DND-41 (cell line): ENCODE results near the gene MCCD1.

ENCODE experiments used
- ATAC-seq: fragments of 200-7000 bp; cut with Tn5 transposase; 3 replicates; pipeline ENCODE4 v1.9.1; 2021; ENCODE audit warnings: low read depth; ENCODE audit not compliant: insufficient read depth
- DNase-seq: peaks from one replicate; pipeline ENCODE4 v3.0.0-alpha.2; 2020
- H2AFZ ChIP-seq: 2 replicates; pipeline ENCODE4 v1.6.0; 2012; ENCODE audit warnings: low read depth, low read length
- H3K27ac ChIP-seq: 2 replicates; pipeline ENCODE4 v1.5.1; 2012; ENCODE audit warnings: low read length, inconsistent platforms
- H3K27me3 ChIP-seq: fragments of 200-600 bp; sonication (generic); 2 replicates; pipeline ENCODE4 v1.6.0; 2012; ENCODE audit warnings: low read length, mild to moderate bottlenecking, inconsistent platforms; ENCODE audit not compliant: insufficient read depth, poor library complexity
- H3K36me3 ChIP-seq: 2 replicates; pipeline ENCODE4 v1.5.1; 2012; ENCODE audit warnings: low read length, inconsistent platforms; ENCODE audit not compliant: insufficient read depth
- H3K4me1 ChIP-seq: 2 replicates; pipeline ENCODE4 v1.5.1; 2012; ENCODE audit warnings: mild to moderate bottlenecking, low read length; ENCODE audit not compliant: insufficient read depth
- H3K4me2 ChIP-seq: 2 replicates; pipeline ENCODE4 v1.6.0; 2012; ENCODE audit warnings: mild to moderate bottlenecking, moderate library complexity, low read length, inconsistent platforms; ENCODE audit not compliant: insufficient read depth
- H3K4me3 ChIP-seq, 2 experiments: fragments of 200-600 bp in 1 of 2; shearing (Covaris generic) in 1 of 2; 2 replicates each; pipeline ENCODE4 v1.5.1; 2012 to 2016; ENCODE audit warnings: inconsistent platforms in 2 of 2, low read length in 2 of 2, mild to moderate bottlenecking in 2 of 2, low read depth in 1 of 2, moderate library complexity in 1 of 2
- H3K79me2 ChIP-seq: 2 replicates; pipeline ENCODE4 v1.6.0; 2012; ENCODE audit warnings: low read length, inconsistent platforms; ENCODE audit not compliant: insufficient read depth
- H3K9ac ChIP-seq: 2 replicates; pipeline ENCODE4 v1.6.0; 2012; ENCODE audit warnings: low read depth, mild to moderate bottlenecking, inconsistent platforms, low read length, moderate library complexity
- H3K9me3 ChIP-seq: 2 replicates; pipeline ENCODE4 v1.5.1; 2012; ENCODE audit warnings: low read length, moderate library complexity, mild to moderate bottlenecking, inconsistent platforms; ENCODE audit not compliant: insufficient read depth, severe bottlenecking
- H4K20me1 ChIP-seq: 2 replicates; pipeline ENCODE4 v1.6.0; 2012; ENCODE audit warnings: low read length; ENCODE audit not compliant: insufficient read depth
- CTCF ChIP-seq: IDR thresholded peaks from 2 replicates; pipeline ENCODE4 v1.5.1; 2012; ENCODE audit warnings: borderline replicate concordance, low read length, moderate library complexity, mild to moderate bottlenecking; ENCODE audit not compliant: poor library complexity, severe bottlenecking; ENCODE audit errors: extremely low read depth
- EZH2 ChIP-seq: IDR thresholded peaks from 3 replicates; pipeline ENCODE4 v1.6.1; 2012; ENCODE audit warnings: borderline replicate concordance, low read depth, mild to moderate bottlenecking, moderate library complexity, low read length, inconsistent platforms; ENCODE audit not compliant: severe bottlenecking

Gene MCCD1

DNA sequence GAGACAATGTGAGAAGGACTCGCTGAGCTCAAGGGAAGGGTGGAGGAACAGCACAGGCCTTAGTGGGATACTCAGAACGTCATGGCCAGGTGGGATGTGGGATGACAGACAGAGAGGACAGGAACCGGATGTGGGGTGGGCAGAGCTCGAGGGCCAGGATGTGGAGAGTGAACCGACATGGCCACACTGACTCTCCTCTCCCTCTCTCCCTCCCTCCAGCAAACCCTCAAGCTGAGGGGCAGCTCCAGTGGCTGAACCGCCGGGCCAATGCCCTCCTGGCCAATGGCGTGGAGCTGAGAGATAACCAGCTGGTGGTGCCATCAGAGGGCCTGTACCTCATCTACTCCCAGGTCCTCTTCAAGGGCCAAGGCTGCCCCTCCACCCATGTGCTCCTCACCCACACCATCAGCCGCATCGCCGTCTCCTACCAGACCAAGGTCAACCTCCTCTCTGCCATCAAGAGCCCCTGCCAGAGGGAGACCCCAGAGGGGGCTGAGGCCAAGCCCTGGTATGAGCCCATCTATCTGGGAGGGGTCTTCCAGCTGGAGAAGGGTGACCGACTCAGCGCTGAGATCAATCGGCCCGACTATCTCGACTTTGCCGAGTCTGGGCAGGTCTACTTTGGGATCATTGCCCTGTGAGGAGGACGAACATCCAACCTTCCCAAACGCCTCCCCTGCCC lies 48.3 kb downstream of the MCCD1 start:
- TF ChIP-seq EZH2 (no peak), CTCF (no peak)
- no peak overlapping the region for H3K4me3 ChIP-seq

DNA sequence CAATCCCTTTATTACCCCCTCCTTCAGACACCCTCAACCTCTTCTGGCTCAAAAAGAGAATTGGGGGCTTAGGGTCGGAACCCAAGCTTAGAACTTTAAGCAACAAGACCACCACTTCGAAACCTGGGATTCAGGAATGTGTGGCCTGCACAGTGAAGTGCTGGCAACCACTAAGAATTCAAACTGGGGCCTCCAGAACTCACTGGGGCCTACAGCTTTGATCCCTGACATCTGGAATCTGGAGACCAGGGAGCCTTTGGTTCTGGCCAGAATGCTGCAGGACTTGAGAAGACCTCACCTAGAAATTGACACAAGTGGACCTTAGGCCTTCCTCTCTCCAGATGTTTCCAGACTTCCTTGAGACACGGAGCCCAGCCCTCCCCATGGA lies 48.8 kb downstream of the MCCD1 start:
- no peak overlapping the region for H3K9ac ChIP-seq
- no peak for DNase-seq

More for the DNA sequence above, 48.3 kb downstream of the MCCD1 start:
- ATAC-seq, result peak; percentile 32
- no peak overlapping the region for H2AFZ ChIP-seq
- no peak overlapping the region for H3K4me2 ChIP-seq
- H3K9ac ChIP-seq, result no peak overlapping the region; the same call in 1 of the 2 replicates
- H3K36me3 ChIP-seq, result no peaks in the 10 kb centered on the region; the same call in 1 of the 2 replicates
- no peaks in the 10 kb centered on the region for H3K9me3 ChIP-seq
- peaks cover 4% of the 10 kb centered on the region; the same call in 1 of the 2 replicates for H3K79me2 ChIP-seq
- H3K4me1 ChIP-seq, result peaks cover 46% of the 10 kb centered on the region
- peak; percentile 74 for DNase-seq
- H4K20me1 ChIP-seq, result no peaks in the 10 kb centered on the region
- no peak overlapping the region for H3K27ac ChIP-seq
- H3K27me3 ChIP-seq, result peaks cover 10% of the 10 kb centered on the region

DNA sequence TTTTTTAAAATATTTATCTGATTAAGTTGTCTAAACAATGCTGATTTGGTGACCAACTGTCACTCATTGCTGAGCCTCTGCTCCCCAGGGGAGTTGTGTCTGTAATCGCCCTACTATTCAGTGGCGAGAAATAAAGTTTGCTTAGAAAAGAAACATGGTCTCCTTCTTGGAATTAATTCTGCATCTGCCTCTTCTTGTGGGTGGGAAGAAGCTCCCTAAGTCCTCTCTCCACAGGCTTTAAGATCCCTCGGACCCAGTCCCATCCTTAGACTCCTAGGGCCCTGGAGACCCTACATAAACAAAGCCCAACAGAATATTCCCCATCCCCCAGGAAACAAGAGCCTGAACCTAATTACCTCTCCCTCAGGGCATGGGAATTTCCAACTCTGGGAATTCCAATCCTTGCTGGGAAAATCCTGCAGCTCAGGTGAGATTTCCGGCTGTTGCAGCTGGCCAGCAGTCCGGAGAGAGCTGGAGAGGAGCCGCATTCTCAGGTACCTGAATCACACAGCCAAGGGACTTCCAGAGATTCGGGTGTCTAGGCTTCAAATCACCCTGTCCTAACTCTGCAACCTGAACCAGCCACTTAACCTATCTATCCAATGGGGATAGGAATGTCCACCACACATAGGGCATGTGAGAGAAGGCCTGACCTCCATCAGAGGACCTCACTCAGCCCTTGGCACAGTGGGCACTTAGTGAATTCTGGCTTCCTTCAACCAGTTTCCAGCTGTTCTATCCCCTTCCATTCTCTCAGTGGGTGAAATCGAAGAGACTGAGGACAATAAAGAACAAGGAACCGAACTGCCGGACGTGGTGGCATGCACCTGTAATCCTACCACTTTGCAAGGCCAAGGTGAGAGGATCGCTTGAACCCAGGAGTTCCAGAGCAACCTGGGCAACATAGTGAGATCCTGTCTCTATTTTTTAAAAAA lies 49.7 kb downstream of the MCCD1 start:
- H3K36me3 ChIP-seq, result no peaks in the 10 kb centered on the region; the same call in 1 of the 2 replicates
- no peak overlapping the region for H2AFZ ChIP-seq
- no peaks in the 10 kb centered on the region for H3K9me3 ChIP-seq
- peaks cover 57% of the 10 kb centered on the region for H3K4me1 ChIP-seq
- H3K4me3 ChIP-seq, result no peak overlapping the region
- peaks cover 10% of the 10 kb centered on the region for H3K27me3 ChIP-seq
- H3K4me2 ChIP-seq, result no peak overlapping the region
- TF ChIP-seq EZH2, result no peak
- TF ChIP-seq CTCF, result no peak
- no peak overlapping the region for H3K9ac ChIP-seq
- no peak for DNase-seq
- no peak overlapping the region for H3K27ac ChIP-seq
- ATAC-seq, result no peak
- H3K79me2 ChIP-seq, result peaks cover 4% of the 10 kb centered on the region; the same call in 1 of the 2 replicates
- no peaks in the 10 kb centered on the region for H4K20me1 ChIP-seq

More for the DNA sequence above, 48.8 kb downstream of the MCCD1 start:
- H3K27ac ChIP-seq, result no peak overlapping the region
- no peak for ATAC-seq
- peaks cover 10% of the 10 kb centered on the region for H3K27me3 ChIP-seq
- no peak overlapping the region for H3K4me2 ChIP-seq
- no peaks in the 10 kb centered on the region; the same call in 1 of the 2 replicates for H3K36me3 ChIP-seq
- H3K9me3 ChIP-seq, result no peaks in the 10 kb centered on the region
- H4K20me1 ChIP-seq, result no peaks in the 10 kb centered on the region
- H2AFZ ChIP-seq, result no peak overlapping the region
- peaks cover 4% of the 10 kb centered on the region; the same call in 1 of the 2 replicates for H3K79me2 ChIP-seq
- peaks cover 52% of the 10 kb centered on the region for H3K4me1 ChIP-seq
- no peak for TF ChIP-seq EZH2
- TF ChIP-seq CTCF, result no peak
- no peak overlapping the region for H3K4me3 ChIP-seq
